ENCODE data around the gene FRS3.

Gene FRS3

GRCh38 chr6:41801380-41801779 is 21.7 kb upstream of the FRS3 start:
- TF ChIP-seq, protein P1, sequence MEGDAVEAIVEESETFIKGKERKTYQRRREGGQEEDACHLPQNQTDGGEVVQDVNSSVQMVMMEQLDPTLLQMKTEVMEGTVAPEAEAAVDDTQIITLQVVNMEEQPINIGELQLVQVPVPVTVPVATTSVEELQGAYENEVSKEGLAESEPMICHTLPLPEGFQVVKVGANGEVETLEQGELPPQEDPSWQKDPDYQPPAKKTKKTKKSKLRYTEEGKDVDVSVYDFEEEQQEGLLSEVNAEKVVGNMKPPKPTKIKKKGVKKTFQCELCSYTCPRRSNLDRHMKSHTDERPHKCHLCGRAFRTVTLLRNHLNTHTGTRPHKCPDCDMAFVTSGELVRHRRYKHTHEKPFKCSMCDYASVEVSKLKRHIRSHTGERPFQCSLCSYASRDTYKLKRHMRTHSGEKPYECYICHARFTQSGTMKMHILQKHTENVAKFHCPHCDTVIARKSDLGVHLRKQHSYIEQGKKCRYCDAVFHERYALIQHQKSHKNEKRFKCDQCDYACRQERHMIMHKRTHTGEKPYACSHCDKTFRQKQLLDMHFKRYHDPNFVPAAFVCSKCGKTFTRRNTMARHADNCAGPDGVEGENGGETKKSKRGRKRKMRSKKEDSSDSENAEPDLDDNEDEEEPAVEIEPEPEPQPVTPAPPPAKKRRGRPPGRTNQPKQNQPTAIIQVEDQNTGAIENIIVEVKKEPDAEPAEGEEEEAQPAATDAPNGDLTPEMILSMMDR (IDR thresholded peaks at IDR 0.05) = peak; percentile 61

DNA sequence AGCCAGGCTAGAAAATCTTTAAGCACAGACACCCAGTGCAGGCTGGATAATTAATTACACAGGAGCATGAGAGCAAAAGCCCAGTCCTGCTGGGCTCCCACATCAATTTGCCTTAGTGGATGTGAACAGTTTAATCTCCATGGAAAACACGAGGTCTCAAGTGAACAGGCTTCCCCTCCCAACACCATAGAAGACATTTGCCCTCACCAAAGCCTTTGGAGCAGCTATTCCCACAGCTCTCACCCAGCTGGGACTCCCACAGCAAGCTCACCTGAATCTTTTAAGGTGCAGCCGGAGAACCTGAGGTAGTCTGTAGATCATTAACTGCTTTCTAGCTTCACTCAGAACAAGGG is 19.8 kb upstream of the FRS3 start:
- TF ChIP-seq, protein P1 (IDR thresholded peaks at IDR 0.05) = no peak

GRCh38 chr6:41798901-41799558 is 19.3 kb upstream of the FRS3 start:
- TF ChIP-seq, protein P1 (IDR thresholded peaks at IDR 0.05) = no peak

GRCh38 chr6:41796474-41796873 is 16.8 kb upstream of the FRS3 start:
- TF ChIP-seq, protein P1 (IDR thresholded peaks at IDR 0.05) = no peak

- TF ChIP-seq, protein P1 (IDR thresholded peaks at IDR 0.05) = no peak
Observed at GRCh38 chr6:41791984-41792383, 12.3 kb upstream of the FRS3 start.

DNA sequence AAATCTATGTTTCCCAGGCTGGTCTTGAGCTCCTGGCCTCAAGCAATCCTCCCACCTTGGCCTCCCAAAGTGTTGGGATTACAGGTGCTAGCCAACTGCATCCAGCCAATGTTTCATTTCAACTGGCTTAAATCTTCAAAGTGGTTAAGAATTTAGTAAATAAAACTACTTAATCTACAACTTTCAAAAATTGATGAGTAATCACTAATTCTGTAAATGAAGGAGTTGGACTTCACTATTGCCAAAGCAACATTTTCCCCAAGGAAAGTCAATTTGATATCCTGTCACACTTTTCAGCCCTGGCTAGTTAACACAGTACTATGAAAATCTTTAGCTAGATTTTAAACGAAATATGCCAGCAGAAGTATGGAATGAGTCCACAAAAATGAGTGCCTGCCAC is 11.6 kb upstream of the FRS3 start:
- TF ChIP-seq, protein P1 (IDR thresholded peaks at IDR 0.05) = no peak

GRCh38 chr6:41790045-41790444 is 10.3 kb upstream of the FRS3 start:
- TF ChIP-seq, protein P1 (IDR thresholded peaks at IDR 0.05) = no peak

GRCh38 chr6:41789390-41789724 is 9.7 kb upstream of the FRS3 start:
- TF ChIP-seq, protein P1 (IDR thresholded peaks at IDR 0.05) = no peak
